Stimulated activated naive CD8-positive, alpha-beta T cell treated with anti-CD3 and anti-CD28 coated beads, Interleukin-15, amount 100 ng/mL, for 72 hours (primary cell): ENCODE results near the gene PTX3.

Source experiments
- ATAC-seq: fragments of 150-1000 bp; cut with Tn5 transposase; 2 replicates; pipeline ENCODE4 v1.10.0; 2021; ENCODE audit warnings: mild to moderate bottlenecking, moderate library complexity
- DNase-seq, 2 donors: peaks; one replicate each; pipeline ENCODE4 v3.0.0; 2021 to 2022
- H3K27ac Mint-ChIP-seq, 2 donors: one replicate each; pipeline ENCODE4 v1.8.0; 2022; ENCODE audit warnings: mild to moderate bottlenecking in 2 of 2, mixed read lengths in 2 of 2, moderate library complexity in 2 of 2
- H3K27me3 Mint-ChIP-seq: one replicate; pipeline ENCODE4 v1.8.0; 2022; ENCODE audit warnings: mixed read lengths
- H3K4me1 Mint-ChIP-seq: one replicate; pipeline ENCODE4 v1.8.0; 2022; ENCODE audit warnings: mild to moderate bottlenecking, mixed read lengths
- H3K4me3 Mint-ChIP-seq, 2 donors: one replicate each; pipeline ENCODE4 v1.8.0; 2022; ENCODE audit warnings: mild to moderate bottlenecking in 2 of 2, mixed read lengths in 2 of 2, moderate library complexity in 1 of 2
- H3K9me3 Mint-ChIP-seq, 2 donors: one replicate each; pipeline ENCODE4 v1.8.0; 2022; ENCODE audit warnings: mixed read lengths in 2 of 2

Gene PTX3

DNA sequence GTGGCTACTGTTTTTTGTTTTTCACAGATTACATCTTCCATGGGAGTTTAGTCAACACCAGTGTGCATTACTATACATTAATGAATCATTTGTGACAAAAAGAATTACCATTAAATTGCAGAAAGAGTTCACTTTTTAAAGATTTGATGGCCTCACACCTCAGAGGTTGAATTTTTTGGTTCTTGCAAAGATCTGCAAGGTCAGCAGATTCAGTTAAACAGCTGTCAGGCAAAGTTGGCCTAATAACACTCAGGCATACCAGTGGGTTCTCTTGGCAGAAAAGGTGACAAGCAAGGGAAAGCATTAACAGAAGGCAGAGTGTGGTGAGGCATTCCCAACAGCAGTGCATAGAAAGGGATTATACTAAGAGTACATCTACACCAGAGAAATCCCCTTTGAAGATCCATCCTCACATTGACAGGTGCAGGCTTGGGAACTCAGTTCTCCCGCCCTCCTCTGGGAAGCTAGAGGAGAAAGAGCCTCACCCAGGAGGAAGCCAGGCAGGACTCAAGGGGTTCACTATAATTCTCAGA lies 24.3 kb upstream of the PTX3 start:
- H3K4me1 Mint-ChIP-seq = no peaks in the 10 kb centered on the region
- peaks cover 12% of the 10 kb centered on the region for H3K27me3 Mint-ChIP-seq
- ATAC-seq (no peak), DNase-seq (no peak)
- H3K9me3 Mint-ChIP-seq = peaks cover 0 to 7% of the 10 kb centered on the region in 2 donors
- no peak overlapping the region for H3K27ac Mint-ChIP-seq
- H3K4me3 Mint-ChIP-seq = no peak overlapping the region

DNA sequence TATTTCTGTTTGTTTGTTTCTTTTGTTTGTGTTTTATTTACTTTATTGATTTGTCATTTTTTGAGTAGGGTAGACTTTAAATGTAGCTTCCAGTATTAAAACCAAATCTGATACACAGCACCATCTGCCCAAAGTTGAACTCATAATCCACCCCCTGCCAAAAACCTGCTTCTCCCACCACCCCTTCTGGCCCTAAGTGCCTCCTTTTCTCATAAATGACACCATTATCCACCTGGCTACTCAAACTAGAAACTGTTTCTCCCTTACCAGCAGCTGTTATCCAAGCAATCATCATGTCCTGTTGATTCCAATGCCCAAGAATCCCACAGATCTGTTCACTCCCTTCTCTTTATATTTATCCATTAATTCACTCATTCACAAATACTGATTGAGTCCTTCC lies 21.8 kb upstream of the PTX3 start:
- H3K27me3 Mint-ChIP-seq = peaks cover 12% of the 10 kb centered on the region
- peaks cover 0 to 7% of the 10 kb centered on the region in 2 donors for H3K9me3 Mint-ChIP-seq
- no peak overlapping the region for H3K4me3 Mint-ChIP-seq
- ATAC-seq (no peak), DNase-seq (no peak)
- H3K4me1 Mint-ChIP-seq = no peaks in the 10 kb centered on the region
- H3K27ac Mint-ChIP-seq = no peak overlapping the region

DNA sequence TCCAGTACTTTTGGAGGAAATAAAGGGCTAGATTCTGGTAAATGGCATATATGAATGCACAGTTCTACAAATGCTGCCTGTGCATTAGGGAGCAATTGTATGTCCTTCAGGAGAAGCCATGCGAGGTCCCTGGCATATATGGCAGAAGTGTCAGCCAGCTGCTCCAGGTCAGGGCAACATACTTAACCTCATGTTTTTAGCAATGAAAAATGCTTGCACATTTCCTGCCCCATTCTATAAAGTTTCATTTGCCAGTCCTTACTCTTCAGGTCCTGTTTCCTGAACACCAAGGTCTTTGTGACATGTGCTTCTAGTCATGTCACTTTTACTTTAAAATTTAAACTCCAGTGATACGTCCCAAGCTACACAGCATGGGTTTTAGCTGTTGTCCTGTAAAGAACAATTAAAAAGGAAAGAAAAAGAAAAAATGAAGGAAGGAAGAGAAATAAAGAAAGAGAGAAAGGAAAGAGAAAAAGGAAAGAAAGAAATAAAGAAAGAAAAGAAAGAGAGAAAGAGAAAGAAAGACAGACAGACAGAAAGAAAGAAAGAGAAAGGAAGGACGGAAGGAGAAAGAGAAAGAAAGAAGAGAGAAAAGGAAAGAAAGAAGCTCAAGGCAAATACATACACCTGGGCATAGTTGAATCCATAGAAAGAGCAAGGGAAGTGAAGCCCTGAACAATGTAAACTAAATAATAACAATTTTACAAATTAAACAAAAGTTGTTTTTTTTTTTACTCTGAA lies 20.1 kb upstream of the PTX3 start:
- Mint-ChIP-seq H3K4me3 (no peak overlapping the region), H3K27ac (peak overlapping the region in 1 of 2 donors; percentile 9), H3K4me1 (no peaks in the 10 kb centered on the region), H3K27me3 (peaks cover 12% of the 10 kb centered on the region), H3K9me3 (peaks cover 0 to 9% of the 10 kb centered on the region in 2 donors)
- DNase-seq (no peak), ATAC-seq (no peak)

DNA sequence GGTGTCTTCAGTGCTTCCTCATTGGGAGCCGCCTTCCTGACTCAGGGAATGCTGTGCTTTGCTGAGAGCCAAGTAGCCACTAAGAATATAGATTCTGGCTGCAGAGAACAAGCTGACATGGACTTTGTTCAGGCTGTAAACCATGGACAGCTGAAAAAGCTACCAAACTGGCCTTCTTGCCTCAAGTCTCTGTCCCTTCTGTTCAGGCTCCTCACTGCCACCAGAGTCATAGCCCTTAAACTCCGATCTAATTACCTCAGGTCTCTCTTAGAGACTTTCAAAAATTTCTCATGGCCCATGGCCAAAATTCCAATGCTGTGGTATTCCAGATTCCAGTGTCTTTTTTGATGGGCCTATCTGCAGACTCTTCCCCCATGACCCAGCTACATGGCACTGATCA lies 19.4 kb upstream of the PTX3 start:
- DNase-seq (no peak), ATAC-seq (no peak)
- Mint-ChIP-seq H3K9me3 (peaks cover 0 to 14% of the 10 kb centered on the region in 2 donors), H3K27ac (no peak overlapping the region), H3K4me3 (no peak overlapping the region), H3K4me1 (no peaks in the 10 kb centered on the region), H3K27me3 (peaks cover 12% of the 10 kb centered on the region)

DNA sequence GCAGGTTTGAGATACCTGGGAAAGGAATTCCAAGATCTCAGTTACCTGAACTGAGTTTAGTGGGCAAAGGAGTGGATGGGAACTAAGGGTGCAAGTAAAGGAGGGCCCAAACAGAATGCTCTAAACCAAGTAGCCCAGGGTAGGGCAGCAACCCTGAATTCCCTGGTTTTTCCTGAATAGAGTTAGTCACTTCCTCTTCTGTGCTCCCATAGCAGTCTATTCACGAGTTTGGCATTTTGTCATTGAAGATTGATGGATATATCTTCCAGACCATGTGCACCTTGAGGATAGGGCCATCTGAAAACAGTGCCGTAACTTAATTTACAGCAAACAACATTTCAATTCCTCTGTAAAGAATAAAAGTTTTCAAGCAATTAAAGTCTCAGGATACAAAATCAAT lies 18.5 kb upstream of the PTX3 start:
- ATAC-seq (no peak), DNase-seq (no peak)
- Mint-ChIP-seq H3K4me1 (no peaks in the 10 kb centered on the region), H3K4me3 (no peak overlapping the region), H3K9me3 (peaks cover 6 to 14% of the 10 kb centered on the region in 2 donors), H3K27ac (no peak overlapping the region), H3K27me3 (peaks cover 12% of the 10 kb centered on the region)

DNA sequence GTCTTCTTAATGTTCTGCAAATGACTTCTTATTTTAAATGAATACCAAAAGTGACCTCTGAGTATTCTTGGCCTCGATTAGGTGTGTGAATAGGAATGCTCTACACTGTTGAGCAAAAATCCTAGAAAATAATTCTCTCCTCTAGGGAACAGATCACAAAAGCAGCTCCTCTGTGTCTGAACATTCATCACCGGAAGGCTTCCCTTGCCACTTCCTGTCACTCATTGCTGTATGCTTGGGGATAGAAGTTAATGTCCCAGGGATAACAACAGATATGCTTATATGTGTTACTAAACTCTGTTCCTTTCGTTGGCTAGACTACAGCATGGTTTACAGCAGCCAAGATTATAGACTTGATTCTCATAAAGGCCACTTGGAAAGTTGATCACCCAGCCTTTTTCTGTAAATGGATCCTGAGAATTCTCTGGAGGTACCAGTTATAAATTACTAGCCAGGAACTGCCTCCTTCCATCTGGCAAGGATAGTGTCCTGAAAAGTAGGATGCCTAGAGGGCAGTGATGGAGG lies 16.0 kb upstream of the PTX3 start:
- ATAC-seq (no peak), DNase-seq (no peak)
- Mint-ChIP-seq H3K9me3 (peaks cover 6 to 16% of the 10 kb centered on the region in 2 donors), H3K4me1 (no peaks in the 10 kb centered on the region), H3K27ac (no peak overlapping the region), H3K4me3 (no peak overlapping the region), H3K27me3 (peaks cover 10% of the 10 kb centered on the region)

DNA sequence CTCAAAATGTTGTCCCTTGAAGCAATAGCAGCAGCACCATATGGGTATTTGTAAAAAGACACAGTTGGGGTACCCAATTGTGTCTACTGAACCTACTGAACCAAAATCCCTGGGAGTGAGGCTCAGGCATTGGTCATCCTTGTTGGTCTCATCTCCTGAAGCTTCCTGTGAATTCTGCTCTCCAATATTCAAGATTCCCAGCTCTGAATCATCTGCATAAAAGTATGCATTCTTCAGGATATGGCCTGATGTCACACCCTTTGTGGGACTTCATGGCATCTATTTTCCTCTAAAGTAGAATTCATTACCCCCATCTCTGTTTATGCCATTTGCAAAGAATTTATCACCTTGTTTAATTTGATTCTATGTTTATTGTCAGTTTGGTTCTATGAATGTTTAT lies 13.3 kb upstream of the PTX3 start:
- Mint-ChIP-seq H3K9me3 (peaks cover 6 to 23% of the 10 kb centered on the region in 2 donors), H3K27ac (no peak overlapping the region), H3K27me3 (peaks cover 13% of the 10 kb centered on the region), H3K4me1 (no peaks in the 10 kb centered on the region), H3K4me3 (no peak overlapping the region)
- no peak for DNase-seq
- ATAC-seq = no peak

DNA sequence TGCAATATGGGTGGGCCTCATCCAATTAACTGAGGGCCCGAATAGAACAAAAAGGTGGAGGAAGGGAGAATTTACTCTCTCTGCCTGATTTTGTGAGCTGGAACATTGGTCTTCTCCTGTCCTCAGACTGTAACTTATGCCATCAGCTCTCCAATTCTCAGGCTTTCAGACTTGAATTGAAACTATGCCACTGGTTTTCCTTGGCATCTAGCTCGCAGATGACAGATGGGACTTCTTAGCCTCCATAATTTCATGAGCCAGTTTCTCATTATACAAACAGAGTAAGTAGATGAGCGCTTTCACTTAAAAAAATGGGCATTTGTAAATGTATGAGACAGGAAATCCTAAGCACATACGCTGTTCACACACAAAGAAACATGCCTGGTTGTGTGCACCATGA lies 8.7 kb upstream of the PTX3 start:
- Mint-ChIP-seq H3K9me3 (peaks cover under 1 to 16% of the 10 kb centered on the region in 2 donors), H3K4me3 (no peak overlapping the region), H3K4me1 (no peaks in the 10 kb centered on the region), H3K27ac (no peak overlapping the region), H3K27me3 (peaks cover 13% of the 10 kb centered on the region)
- DNase-seq = no peak
- no peak for ATAC-seq

DNA sequence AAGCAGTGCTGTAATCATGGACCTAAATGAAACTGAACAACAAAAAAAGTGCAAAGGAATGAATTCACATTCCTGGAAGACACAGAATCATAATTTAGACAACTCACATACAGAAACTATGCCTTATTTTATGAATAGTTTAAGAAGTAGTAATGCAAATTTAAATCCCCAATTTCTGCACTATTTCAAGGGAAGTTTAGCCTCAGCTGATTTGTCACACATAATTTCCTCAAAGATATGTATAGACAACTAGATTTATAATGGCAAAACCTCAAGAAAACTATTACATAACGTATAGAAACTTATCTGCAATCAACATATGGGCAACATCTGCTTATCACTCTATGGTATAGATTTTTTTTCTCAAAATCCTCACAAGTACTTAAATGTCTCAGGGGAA lies 7.8 kb upstream of the PTX3 start:
- ATAC-seq (no peak), DNase-seq (no peak)
- Mint-ChIP-seq H3K9me3 (peaks cover 0 to 15% of the 10 kb centered on the region in 2 donors), H3K4me1 (no peaks in the 10 kb centered on the region), H3K27me3 (peaks cover 13% of the 10 kb centered on the region), H3K4me3 (no peak overlapping the region), H3K27ac (no peak overlapping the region)

DNA sequence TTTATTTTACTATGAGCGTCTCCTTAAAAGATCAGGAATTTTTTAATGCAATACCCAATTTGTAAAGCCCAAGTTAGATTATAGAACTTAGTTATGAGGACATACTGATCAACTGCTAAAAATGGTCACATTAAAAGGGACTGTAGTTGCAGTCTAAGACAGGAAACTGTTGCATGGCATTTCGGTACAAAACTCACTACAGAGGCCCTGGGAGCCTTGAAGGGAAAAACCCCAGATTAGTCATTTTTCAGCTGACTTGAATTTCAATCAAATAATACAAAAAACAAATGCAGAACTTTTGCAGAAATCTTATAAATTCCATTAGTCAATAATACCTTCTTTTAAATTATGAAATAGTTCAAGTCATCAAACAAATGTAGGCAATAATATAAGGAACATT lies 6.9 kb upstream of the PTX3 start:
- peaks cover 7% of the 10 kb centered on the region for H3K27me3 Mint-ChIP-seq
- no peak overlapping the region for H3K27ac Mint-ChIP-seq
- no peak for DNase-seq
- H3K9me3 Mint-ChIP-seq = peaks cover 0 to 7% of the 10 kb centered on the region in 2 donors
- ATAC-seq = peak; percentile 82
- no peak overlapping the region for H3K4me3 Mint-ChIP-seq
- H3K4me1 Mint-ChIP-seq = no peaks in the 10 kb centered on the region

DNA sequence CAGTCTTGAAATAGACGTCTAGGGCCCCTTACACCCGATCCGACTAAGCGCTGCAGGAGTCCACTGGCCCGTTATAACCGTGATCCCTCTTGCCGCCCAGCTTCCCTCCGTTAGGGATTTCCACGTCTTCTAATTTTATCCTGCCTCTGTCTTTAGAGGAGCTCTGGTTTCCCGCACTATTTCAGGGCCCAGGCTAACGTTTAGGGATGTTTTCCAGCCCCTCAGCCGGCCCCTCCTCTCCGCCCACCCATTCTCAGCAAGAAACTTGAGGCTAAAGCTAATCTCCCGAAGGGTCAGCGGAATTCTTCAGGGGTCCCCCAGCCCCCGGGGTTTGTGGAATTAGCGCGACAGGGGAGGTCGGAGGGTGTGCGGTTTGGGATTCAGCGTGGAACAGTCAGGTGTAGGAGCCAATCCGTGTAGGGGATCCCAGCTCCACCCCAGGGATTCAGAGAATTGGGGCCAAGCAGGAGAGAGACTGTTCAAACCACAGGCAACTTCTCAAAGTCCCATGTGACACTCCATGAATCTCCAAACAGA lies 1.6 kb downstream of the PTX3 start:
- H3K9me3 Mint-ChIP-seq = no peaks in the 10 kb centered on the region
- H3K4me3 Mint-ChIP-seq = peak overlapping the region; percentile 71 to 77
- ATAC-seq (no peak), DNase-seq (no peak)
- peaks cover 34% of the 10 kb centered on the region for H3K27me3 Mint-ChIP-seq
- H3K27ac Mint-ChIP-seq = no peak overlapping the region
- H3K4me1 Mint-ChIP-seq = peaks cover 21% of the 10 kb centered on the region

DNA sequence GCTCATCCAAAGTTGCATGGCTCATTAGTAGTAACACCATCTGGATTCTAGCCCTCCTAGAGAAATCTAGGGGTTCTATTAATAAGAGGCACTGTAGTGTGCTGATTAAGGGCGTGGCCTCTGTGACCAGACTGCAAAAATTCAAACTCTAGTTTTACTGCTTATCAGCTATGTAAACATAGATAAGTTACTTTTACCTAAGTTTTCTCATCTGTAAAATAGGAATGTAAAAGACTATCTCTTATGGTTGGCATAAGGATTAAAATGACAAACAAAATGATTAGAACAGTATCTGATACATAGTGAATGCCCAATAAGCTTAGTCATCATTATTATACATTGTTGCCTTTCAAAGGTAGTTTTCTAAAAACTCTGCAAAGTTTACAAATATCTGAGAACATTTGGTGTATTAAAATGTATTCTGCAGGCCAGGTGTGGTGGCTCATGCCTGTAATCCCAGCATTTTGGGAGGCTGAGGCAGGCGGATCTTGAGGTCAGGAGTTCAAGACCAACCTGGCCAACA lies 4.5 kb downstream of the PTX3 start:
- no peak for DNase-seq
- no peaks in the 10 kb centered on the region for H3K9me3 Mint-ChIP-seq
- H3K4me3 Mint-ChIP-seq = no peak overlapping the region
- H3K27me3 Mint-ChIP-seq = peaks cover 34% of the 10 kb centered on the region
- no peak for ATAC-seq
- H3K27ac Mint-ChIP-seq = no peak overlapping the region
- H3K4me1 Mint-ChIP-seq = peaks cover 21% of the 10 kb centered on the region

DNA sequence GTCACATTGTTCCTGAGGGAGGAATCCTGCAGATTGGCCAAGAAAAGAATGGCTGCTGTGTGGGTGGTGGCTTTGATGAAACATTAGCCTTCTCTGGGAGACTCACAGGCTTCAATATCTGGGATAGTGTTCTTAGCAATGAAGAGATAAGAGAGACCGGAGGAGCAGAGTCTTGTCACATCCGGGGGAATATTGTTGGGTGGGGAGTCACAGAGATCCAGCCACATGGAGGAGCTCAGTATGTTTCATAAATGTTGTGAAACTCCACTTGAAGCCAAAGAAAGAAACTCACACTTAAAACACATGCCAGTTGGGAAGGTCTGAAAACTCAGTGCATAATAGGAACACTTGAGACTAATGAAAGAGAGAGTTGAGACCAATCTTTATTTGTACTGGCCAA lies 6.1 kb downstream of the PTX3 start:
- DNase-seq = no peak
- peaks cover 9% of the 10 kb centered on the region for H3K4me1 Mint-ChIP-seq
- no peak for ATAC-seq
- H3K27ac Mint-ChIP-seq = peak overlapping the region in 1 of 2 donors; percentile 14
- H3K4me3 Mint-ChIP-seq = no peak overlapping the region
- H3K27me3 Mint-ChIP-seq = peaks cover 19% of the 10 kb centered on the region
- H3K9me3 Mint-ChIP-seq = no peaks in the 10 kb centered on the region

DNA sequence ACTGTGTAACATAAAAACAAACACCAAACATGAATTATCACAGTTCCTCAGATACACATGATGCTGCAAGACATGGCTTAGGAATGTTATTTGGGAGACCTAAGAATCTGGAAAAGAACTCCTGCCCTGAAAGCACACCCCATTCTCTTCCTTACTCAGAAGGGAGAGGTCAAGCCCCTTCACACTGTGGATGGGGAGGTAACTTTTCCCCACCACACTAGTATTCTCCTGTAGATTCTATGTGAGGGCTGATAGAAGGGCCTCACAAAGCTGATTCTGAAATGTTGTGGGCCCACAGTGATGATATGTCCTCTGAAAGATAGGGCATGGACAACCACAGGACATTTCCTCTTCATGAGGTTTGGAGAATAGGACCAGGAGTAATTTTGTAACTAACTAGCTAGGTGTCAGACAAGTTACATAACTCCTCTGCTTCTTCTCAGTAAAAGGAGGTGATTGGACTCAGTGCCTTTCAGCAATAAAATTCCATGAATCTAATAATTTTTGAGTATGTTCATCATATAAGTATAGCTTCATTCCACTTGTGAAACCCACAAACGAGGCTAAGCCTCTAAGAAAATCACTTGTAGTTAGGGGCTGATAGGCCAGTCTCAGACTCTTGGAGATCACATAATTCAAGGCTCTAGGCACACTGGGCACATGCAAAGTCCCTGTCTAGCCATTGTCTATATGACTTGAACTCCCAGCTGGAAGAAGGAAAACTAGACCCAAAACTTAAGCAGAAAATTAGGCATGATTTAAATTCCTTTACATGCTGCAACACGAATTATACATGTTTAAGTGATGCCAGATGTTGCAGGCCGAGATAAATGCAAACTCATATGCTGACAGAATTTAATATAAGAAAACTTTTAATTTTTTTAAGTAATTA lies 7.5 kb downstream of the PTX3 start:
- ATAC-seq = no peak
- DNase-seq = no peak
- H3K9me3 Mint-ChIP-seq = no peaks in the 10 kb centered on the region

DNA sequence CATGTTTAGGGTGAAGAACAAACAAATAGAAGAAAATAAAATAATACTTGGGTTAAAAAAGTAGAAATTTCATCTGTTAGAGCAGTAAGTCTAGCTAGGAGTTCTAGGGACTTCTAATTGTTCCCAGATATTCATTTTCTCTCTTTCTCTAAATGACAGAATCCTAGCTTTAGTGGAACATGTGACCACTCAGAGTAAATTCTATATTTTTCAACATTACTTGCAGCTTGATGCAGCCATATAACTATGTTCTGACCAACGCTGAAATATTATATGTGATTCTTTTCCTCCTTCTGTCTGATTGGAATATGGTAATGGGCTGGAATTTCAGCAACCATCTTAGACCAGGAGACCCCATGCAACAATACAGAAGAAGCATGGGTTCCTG lies 8.1 kb downstream of the PTX3 start:
- Mint-ChIP-seq H3K27ac (no peak overlapping the region), H3K4me3 (no peak overlapping the region), H3K9me3 (no peaks in the 10 kb centered on the region), H3K27me3 (peaks cover under 1% of the 10 kb centered on the region), H3K4me1 (no peaks in the 10 kb centered on the region)
- no peak for DNase-seq
- ATAC-seq = no peak

More for the DNA sequence above, 7.5 kb downstream of the PTX3 start:
- H3K4me1 Mint-ChIP-seq = no peaks in the 10 kb centered on the region
- H3K4me3 Mint-ChIP-seq = no peak overlapping the region
- H3K27me3 Mint-ChIP-seq = peaks cover 7% of the 10 kb centered on the region
- H3K27ac Mint-ChIP-seq = no peak overlapping the region
